ENCODE data around the gene HTR1D. TPM values are rescaled to one million over a fixed set of nuclear protein-coding genes. Genes with fewer than 3 reads are reported as not detected.

The HTR1D gene
- polyA plus RNA-seq, 2 of the 4 experiments (the other 2 are of a cell fraction): 8.5 to 11.4 TPM

DNA sequence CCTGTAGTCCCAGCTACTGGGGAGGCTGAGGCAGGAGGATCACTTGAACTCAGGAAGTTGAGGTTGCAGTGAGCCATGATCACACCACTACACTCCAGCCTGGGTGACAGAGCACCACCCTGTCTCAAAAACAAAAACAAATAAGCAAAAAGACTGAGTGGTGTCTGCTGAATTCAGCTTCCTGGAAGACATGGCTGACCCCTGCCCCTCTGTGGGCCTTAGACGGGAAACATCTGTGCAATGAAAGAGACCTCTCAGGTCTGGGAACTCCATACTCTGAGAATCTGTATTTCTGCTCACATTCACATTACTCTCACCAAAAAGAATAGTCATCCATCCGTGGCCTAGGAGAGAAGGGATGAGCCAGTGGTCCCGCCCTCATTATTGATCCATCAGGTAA is 2.0 kb downstream of the HTR1D start:
- CTCF ChIA-PET: interaction anchor here (0.8 to 3.2 kb wide), 10 partner anchors 10 to 325 kb away, joined by 3 to 24 read pairs (median 6); no protein-coding TSS in a partner anchor
- ATAC-seq: no peak
- Histone ChIP-seq H3K9me3 (no peaks in the 10 kb centered on the region), H3K4me2 (peak overlapping the region; percentile 77), H3K27ac (peak overlapping the region; percentile 96 to 97), H3K4me1 (peaks cover 52% of the 10 kb centered on the region), H3K4me3 (peak overlapping the region; percentile 91; the same call in 1 of the 3 replicates)
- TF ChIP-seq ZFP36 (IDR thresholded peaks at IDR 0.05; ENCODE audit: borderline replicate concordance, partially characterized antibody) (no peak), ZC3H11A (IDR thresholded peaks at IDR 0.05) (no peak), HEYL (CRISPR knock-in tag; IDR thresholded peaks at IDR 0.05) (no peak), BHLHE40 (IDR thresholded peaks at IDR 0.05; ENCODE audit: low read depth, low read length) (no peak)
- POLR2A ChIA-PET: no interaction called here
- WGBS (ENCODE audit: missing lambda C conversion rate): 93% methylated on average over 3 of the region's 3 CpGs
- DNase-seq (ENCODE audit: low read depth in 1 of 2, low spot score in 1 of 2): no peak
- no peak for FAIRE-seq

DNA sequence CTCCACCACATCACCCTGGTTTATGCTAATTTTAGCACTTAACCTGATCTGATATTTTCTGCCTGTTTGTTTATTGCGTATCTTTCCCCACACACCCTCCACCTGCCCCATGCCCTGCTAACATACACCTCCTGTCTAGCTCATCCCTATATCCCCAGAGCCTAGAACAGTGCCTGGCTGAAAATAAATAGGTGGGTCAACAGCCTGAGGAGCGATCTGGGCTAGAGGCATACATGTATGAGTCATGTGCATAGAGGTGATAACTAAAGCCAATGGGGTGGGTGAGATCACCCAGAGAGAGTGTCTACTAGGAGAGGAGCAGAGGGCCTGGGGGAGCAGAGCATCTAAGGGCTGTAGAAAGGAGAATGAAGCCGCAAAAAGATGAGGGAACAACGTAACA is 2.7 kb downstream of the HTR1D start:
- Histone ChIP-seq H3K4me1 (peaks cover 59% of the 10 kb centered on the region), H3K9me3 (no peaks in the 10 kb centered on the region), H3K27ac (peak overlapping the region; percentile 96 to 97), H3K4me2 (peak overlapping the region; percentile 77), H3K4me3 (no peak overlapping the region)
- WGBS (ENCODE audit: missing lambda C conversion rate): 83% methylated on average over 4 of the region's 4 CpGs
- FAIRE-seq (no peak), DNase-seq (ENCODE audit: low read depth in 1 of 2, low spot score in 1 of 2) (no peak), ATAC-seq (no peak)
- POLR2A ChIA-PET: no interaction called here
- TF ChIP-seq HOXB5 (CRISPR knock-in tag; IDR thresholded peaks at IDR 0.05): no peak
- TF ChIP-seq FOSL2 (IDR thresholded peaks at IDR 0.05): no peak
- peak; percentile 57 for TF ChIP-seq FOSL2 (CRISPR knock-in tag; IDR thresholded peaks at IDR 0.05)
- TF ChIP-seq BHLHE40 (IDR thresholded peaks at IDR 0.05; ENCODE audit: low read depth, low read length): no peak
- CTCF ChIA-PET: interaction anchor here (1.0 to 3.2 kb wide), 5 partner anchors 16 to 238 kb away, joined by 3 to 17 read pairs (median 4); no protein-coding TSS in a partner anchor

DNA sequence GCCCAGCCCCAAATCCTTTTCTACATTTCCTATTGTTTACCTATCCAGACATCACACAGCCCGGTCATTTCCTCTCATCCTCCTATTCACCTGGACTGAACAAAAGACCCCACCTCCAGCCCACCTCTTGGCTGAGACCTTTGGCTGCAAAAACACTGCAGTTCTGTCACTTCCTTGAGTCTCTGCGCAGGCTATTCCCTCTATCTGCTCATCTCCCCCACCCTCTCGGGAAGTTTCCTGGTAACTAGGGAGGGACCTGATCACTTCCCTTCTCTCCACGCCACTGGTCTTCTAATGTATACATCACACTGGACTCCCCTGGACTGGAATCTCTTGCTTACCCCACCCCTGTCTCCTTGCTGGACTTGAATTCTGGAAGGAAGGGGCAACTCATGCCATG is 5.3 kb downstream of the HTR1D start:
- ATAC-seq (no peak), FAIRE-seq (no peak), DNase-seq (ENCODE audit: low read depth in 1 of 2, low spot score in 1 of 2) (no peak)
- Histone ChIP-seq H3K4me3 (no peak overlapping the region), H3K4me1 (peaks cover 60% of the 10 kb centered on the region), H3K4me2 (peak overlapping the region; percentile 43; the same call in 2 of the 3 replicates), H3K27ac (peak overlapping the region; percentile 38 to 65; a peak in 5 of 6 replicates), H3K9me3 (no peaks in the 10 kb centered on the region)
- CTCF ChIA-PET: interaction anchor here (0.6 to 2.5 kb wide), 9 partner anchors 10 to 328 kb away, joined by 3 to 8 read pairs (median 4); no protein-coding TSS in a partner anchor
- WGBS (ENCODE audit: missing lambda C conversion rate): 75% methylated on average over 4 of the region's 4 CpGs
- POLR2A ChIA-PET: interaction anchor here (0.6 kb wide), 1 partner anchor 273 kb away, joined by 3 read pairs; no protein-coding TSS in a partner anchor
- no peak for TF ChIP-seq ESRRA (IDR thresholded peaks at IDR 0.05; ENCODE audit: borderline replicate concordance, low read length)
- TF ChIP-seq CEBPB (IDR thresholded peaks at IDR 0.05): no peak

DNA sequence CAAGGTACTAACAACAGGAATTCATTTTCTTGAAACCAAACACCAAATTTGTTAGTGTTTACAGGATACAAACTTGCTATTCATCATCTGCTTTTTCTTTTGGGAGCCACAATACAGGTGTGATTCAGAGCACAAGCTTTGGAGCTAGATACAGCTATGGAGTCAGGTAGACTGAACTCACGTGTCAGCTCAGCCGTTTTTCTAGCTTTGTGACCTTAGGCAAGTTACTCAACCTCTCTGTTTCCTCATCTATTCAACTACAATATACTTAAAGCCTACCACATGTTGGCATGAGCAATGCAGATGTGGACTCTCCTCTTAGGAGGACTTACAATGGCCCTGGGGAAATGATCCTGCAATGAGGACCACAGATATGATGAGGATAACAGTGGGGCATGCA is 6.3 kb downstream of the HTR1D start:
- 70% methylated on average over 2 of the region's 2 CpGs for WGBS (ENCODE audit: missing lambda C conversion rate)
- Histone ChIP-seq H3K4me2 (peak overlapping the region; percentile 29; the same call in 2 of the 3 replicates), H3K9me3 (no peaks in the 10 kb centered on the region), H3K4me1 (peaks cover 59% of the 10 kb centered on the region), H3K4me3 (no peak overlapping the region), H3K27ac (peak overlapping the region; percentile 4 to 65; a peak in 4 of 6 replicates)
- FAIRE-seq (no peak), DNase-seq (ENCODE audit: low read depth in 1 of 2, low spot score in 1 of 2) (no peak), ATAC-seq (no peak)
- ChIA-PET CTCF (interaction anchor here (0.9 to 3.3 kb wide), 11 partner anchors 9 to 329 kb away, joined by 3 to 13 read pairs (median 5); no protein-coding TSS in a partner anchor), POLR2A (interaction anchor here (1.2 kb wide), 1 partner anchor 14 kb away, joined by 3 read pairs; no protein-coding TSS in a partner anchor)
- peak; percentile 40 for TF ChIP-seq ZFP36 (IDR thresholded peaks at IDR 0.05; ENCODE audit: borderline replicate concordance, partially characterized antibody)
- no peak for TF ChIP-seq CEBPB (IDR thresholded peaks at IDR 0.05)

DNA sequence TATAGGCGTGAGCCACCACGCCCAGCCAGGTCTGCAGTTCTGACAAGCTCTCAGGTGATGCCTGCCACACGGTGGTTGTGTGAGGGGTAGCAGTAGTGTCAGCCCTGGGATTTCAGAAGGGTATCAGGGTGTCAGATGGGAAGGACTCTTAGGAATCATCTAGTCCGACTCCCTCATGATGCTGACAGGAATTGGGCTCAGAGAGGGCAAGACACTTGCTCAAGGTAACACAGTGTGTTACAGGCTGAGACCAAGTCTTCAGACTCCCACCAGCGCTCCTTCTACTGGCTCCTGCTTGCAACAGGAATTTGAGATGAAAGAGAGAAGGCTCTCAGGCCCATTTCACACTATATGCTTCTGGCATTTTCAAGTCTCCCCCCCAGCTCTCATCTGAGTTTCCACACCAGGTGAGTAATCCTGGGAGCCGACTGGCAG is 6.9 kb downstream of the HTR1D start:
- no peaks in the 10 kb centered on the region for H3K9me3 ChIP-seq
- H3K27ac ChIP-seq: peak overlapping the region; percentile 4 to 65; a peak in 5 of 6 replicates
- ChIA-PET CTCF (interaction anchor here (1.0 to 3.3 kb wide), 7 partner anchors 11 to 330 kb away, joined by 3 to 13 read pairs (median 5); no protein-coding TSS in a partner anchor), POLR2A (interaction anchor here (0.7 to 1.2 kb wide), 2 partner anchors 14 to 16 kb away, joined by 3 read pairs; no protein-coding TSS in a partner anchor)
- peak overlapping the region; percentile 29; the same call in 2 of the 3 replicates for H3K4me2 ChIP-seq
- H3K4me1 ChIP-seq: peaks cover 53% of the 10 kb centered on the region
- H3K4me3 ChIP-seq: no peak overlapping the region
- ATAC-seq: peak; percentile 78 to 84
- FAIRE-seq: no peak
- 37% methylated on average over 6 of the region's 6 CpGs for WGBS (ENCODE audit: missing lambda C conversion rate)
- DNase-seq (ENCODE audit: low read depth in 1 of 2, low spot score in 1 of 2): peak in 1 of 2 experiments; percentile 69
- TF ChIP-seq ESRRA (IDR thresholded peaks at IDR 0.05; ENCODE audit: borderline replicate concordance, low read length) (no peak), EP300 (IDR thresholded peaks at IDR 0.05) (no peak), JUNB (IDR thresholded peaks at IDR 0.05) (no peak), MYC (IDR thresholded peaks at IDR 0.05; ENCODE audit: borderline replicate concordance, low read length) (no peak), FOXS1 (CRISPR knock-in tag; IDR thresholded peaks at IDR 0.05) (no peak), FOSB (CRISPR knock-in tag; IDR thresholded peaks at IDR 0.05) (no peak), BHLHE40 (IDR thresholded peaks at IDR 0.05; ENCODE audit: low read depth, low read length) (no peak), NFE2L2 (conservative IDR thresholded peaks at IDR 0.05; ENCODE audit: low read length) (no peak), ZNF302 (CRISPR knock-in tag; IDR thresholded peaks at IDR 0.05) (no peak), JUN (IDR thresholded peaks at IDR 0.05) (no peak), POLR2A (IDR thresholded peaks at IDR 0.05; ENCODE audit: low read length) (no peak), ZFP36 (IDR thresholded peaks at IDR 0.05; ENCODE audit: borderline replicate concordance, partially characterized antibody) (peak; percentile 84), SREBF2 (IDR thresholded peaks at IDR 0.05) (no peak), RFX5 (IDR thresholded peaks at IDR 0.05) (no peak)
- TF ChIP-seq, protein P1, sequence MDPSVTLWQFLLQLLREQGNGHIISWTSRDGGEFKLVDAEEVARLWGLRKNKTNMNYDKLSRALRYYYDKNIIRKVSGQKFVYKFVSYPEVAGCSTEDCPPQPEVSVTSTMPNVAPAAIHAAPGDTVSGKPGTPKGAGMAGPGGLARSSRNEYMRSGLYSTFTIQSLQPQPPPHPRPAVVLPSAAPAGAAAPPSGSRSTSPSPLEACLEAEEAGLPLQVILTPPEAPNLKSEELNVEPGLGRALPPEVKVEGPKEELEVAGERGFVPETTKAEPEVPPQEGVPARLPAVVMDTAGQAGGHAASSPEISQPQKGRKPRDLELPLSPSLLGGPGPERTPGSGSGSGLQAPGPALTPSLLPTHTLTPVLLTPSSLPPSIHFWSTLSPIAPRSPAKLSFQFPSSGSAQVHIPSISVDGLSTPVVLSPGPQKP (IDR thresholded peaks at IDR 0.05; ENCODE audit: low read depth, low read length): no peak
- TF ChIP-seq, protein P2, sequence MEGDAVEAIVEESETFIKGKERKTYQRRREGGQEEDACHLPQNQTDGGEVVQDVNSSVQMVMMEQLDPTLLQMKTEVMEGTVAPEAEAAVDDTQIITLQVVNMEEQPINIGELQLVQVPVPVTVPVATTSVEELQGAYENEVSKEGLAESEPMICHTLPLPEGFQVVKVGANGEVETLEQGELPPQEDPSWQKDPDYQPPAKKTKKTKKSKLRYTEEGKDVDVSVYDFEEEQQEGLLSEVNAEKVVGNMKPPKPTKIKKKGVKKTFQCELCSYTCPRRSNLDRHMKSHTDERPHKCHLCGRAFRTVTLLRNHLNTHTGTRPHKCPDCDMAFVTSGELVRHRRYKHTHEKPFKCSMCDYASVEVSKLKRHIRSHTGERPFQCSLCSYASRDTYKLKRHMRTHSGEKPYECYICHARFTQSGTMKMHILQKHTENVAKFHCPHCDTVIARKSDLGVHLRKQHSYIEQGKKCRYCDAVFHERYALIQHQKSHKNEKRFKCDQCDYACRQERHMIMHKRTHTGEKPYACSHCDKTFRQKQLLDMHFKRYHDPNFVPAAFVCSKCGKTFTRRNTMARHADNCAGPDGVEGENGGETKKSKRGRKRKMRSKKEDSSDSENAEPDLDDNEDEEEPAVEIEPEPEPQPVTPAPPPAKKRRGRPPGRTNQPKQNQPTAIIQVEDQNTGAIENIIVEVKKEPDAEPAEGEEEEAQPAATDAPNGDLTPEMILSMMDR (IDR thresholded peaks at IDR 0.05): peak; percentile 26; the same call in 1 of the 3 replicates
- TF ChIP-seq, protein P3, sequence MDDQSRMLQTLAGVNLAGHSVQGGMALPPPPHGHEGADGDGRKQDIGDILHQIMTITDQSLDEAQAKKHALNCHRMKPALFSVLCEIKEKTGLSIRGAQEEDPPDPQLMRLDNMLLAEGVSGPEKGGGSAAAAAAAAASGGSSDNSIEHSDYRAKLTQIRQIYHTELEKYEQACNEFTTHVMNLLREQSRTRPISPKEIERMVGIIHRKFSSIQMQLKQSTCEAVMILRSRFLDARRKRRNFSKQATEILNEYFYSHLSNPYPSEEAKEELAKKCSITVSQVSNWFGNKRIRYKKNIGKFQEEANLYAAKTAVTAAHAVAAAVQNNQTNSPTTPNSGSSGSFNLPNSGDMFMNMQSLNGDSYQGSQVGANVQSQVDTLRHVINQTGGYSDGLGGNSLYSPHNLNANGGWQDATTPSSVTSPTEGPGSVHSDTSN (IDR thresholded peaks at IDR 0.05): no peak
